GM23338 (cell line): ENCODE data around the gene STARD3. TPM values are rescaled to one million over a fixed set of nuclear protein-coding genes. Genes with fewer than 3 reads are reported as not detected.

Experiments used
- ATAC-seq: fragments of 200-7000 bp; cut with Tn5 transposase; 3 replicates; pipeline ENCODE4 v1.9.1; 2020
- DNase-seq: peaks from one replicate; pipeline ENCODE4 v3.0.0-alpha.2; 2015; ENCODE audit warnings: low spot score
- H2AFZ ChIP-seq: fragments of 200-600 bp; sonication (generic); 2 replicates; pipeline ENCODE4 v1.8.0; 2016; ENCODE audit warnings: antibody characterized with exemption, mild to moderate bottlenecking, moderate library complexity
- H3F3A ChIP-seq: fragments of 200-600 bp; sonication (generic); replicated peaks from 2 replicates; pipeline ENCODE4 v1.8.0; 2017; ENCODE audit warnings: antibody characterized with exemption, mixed run types, low read depth
- H3K27ac ChIP-seq: fragments of 200-600 bp; sonication (generic); 2 replicates; pipeline ENCODE4 v1.6.1; 2016; ENCODE audit warnings: low read depth
- H3K27me3 ChIP-seq: fragments of 200-600 bp; sonication (generic); 2 replicates; pipeline ENCODE4 v1.8.0; 2016; ENCODE audit warnings: mild to moderate bottlenecking, mixed run types, moderate library complexity; ENCODE audit not compliant: insufficient read depth
- H3K36me3 ChIP-seq: fragments of 200-600 bp; sonication (generic); 2 replicates; pipeline ENCODE4 v1.8.0; 2016; ENCODE audit warnings: mild to moderate bottlenecking; ENCODE audit not compliant: insufficient read depth
- H3K4me1 ChIP-seq: fragments of 200-600 bp; sonication (generic); 2 replicates; pipeline ENCODE4 v1.8.0; 2016; ENCODE audit warnings: mild to moderate bottlenecking, moderate library complexity; ENCODE audit not compliant: insufficient read depth
- H3K4me2 ChIP-seq: fragments of 200-600 bp; sonication (generic); 2 replicates; pipeline ENCODE4 v1.7.1; 2017; ENCODE audit warnings: mixed run types
- H3K4me3 ChIP-seq: fragments of 200-600 bp; sonication (generic); 2 replicates; pipeline ENCODE4 v1.6.1; 2016; ENCODE audit warnings: mixed run types
- H3K79me2 ChIP-seq: fragments of 200-600 bp; sonication (generic); replicated peaks from 2 replicates; pipeline ENCODE4 v1.8.0; 2017; ENCODE audit warnings: mild to moderate bottlenecking; ENCODE audit not compliant: insufficient read depth
- H3K9me2 ChIP-seq: fragments of 200-600 bp; sonication (generic); 2 replicates; pipeline ENCODE4 v1.8.0; 2017; ENCODE audit not compliant: insufficient read depth
- H4K20me1 ChIP-seq: fragments of 200-600 bp; sonication (generic); replicated peaks from 2 replicates; pipeline ENCODE4 v1.8.0; 2017; ENCODE audit warnings: mild to moderate bottlenecking; ENCODE audit not compliant: insufficient read depth
- H3K27ac Mint-ChIP-seq: 2 replicates; pipeline ENCODE4 v1.8.0; 2020; ENCODE audit warnings: inconsistent platforms, mild to moderate bottlenecking, moderate library complexity, mixed read lengths
- H3K27me3 Mint-ChIP-seq: 3 replicates; pipeline ENCODE4 v1.8.0; 2022; ENCODE audit warnings: low read depth, mild to moderate bottlenecking, moderate library complexity, mixed read lengths, inconsistent platforms; ENCODE audit not compliant: insufficient read depth, poor library complexity
- H3K36me3 Mint-ChIP-seq: 3 replicates; pipeline ENCODE4 v1.8.0; 2021; ENCODE audit warnings: low read depth, mild to moderate bottlenecking, inconsistent platforms, moderate library complexity, mixed read lengths
- H3K4me1 Mint-ChIP-seq: 3 replicates; pipeline ENCODE4 v1.8.0; 2020; ENCODE audit warnings: mild to moderate bottlenecking, inconsistent platforms, mixed read lengths
- H3K4me3 Mint-ChIP-seq: 3 replicates; pipeline ENCODE4 v1.8.0; 2021; ENCODE audit warnings: moderate library complexity, mild to moderate bottlenecking, inconsistent platforms, mixed read lengths
- H3K9me3 Mint-ChIP-seq: 3 replicates; pipeline ENCODE4 v1.8.0; 2020; ENCODE audit warnings: moderate library complexity, mild to moderate bottlenecking, inconsistent platforms, mixed read lengths
- CREB1 ChIP-seq: fragments of 250-450 bp; sonication (Bioruptor Pico); IDR thresholded peaks from 2 replicates; pipeline ENCODE4 v1.5.0; 2020; ENCODE audit warnings: low read depth, mild to moderate bottlenecking, moderate library complexity
- CTCF ChIP-seq, 2 experiments: fragments of 200-600 bp in 1 of 2; sonication (generic) in 1 of 2; conservative IDR thresholded peaks; 2 replicates each; pipeline versions ENCODE4 v1.5.1 to v1.6.1; 2016 to 2017; ENCODE audit warnings: antibody characterized with exemption in 2 of 2, low read depth in 2 of 2, mild to moderate bottlenecking in 2 of 2, moderate library complexity in 1 of 2
- ETS1 ChIP-seq: IDR thresholded peaks from 2 replicates; pipeline ENCODE4 v1.6.1; 2016; ENCODE audit warnings: antibody characterized with exemption
- EZH2 ChIP-seq: fragments of 200-600 bp; sonication (generic); IDR thresholded peaks from one replicate; pipeline ENCODE4 v1.8.0; 2017; ENCODE audit warnings: antibody characterized with exemption, mild to moderate bottlenecking, low read depth; ENCODE audit not compliant: unreplicated experiment
- EZH2phosphoT487 ChIP-seq: fragments of 200-600 bp; sonication (generic); IDR thresholded peaks from one replicate; pipeline ENCODE4 v1.8.1; 2018; ENCODE audit warnings: antibody characterized with exemption; ENCODE audit not compliant: unreplicated experiment
- NANOG ChIP-seq: IDR thresholded peaks from 2 replicates; pipeline ENCODE4 v1.6.1; 2016; ENCODE audit warnings: antibody characterized with exemption, borderline replicate concordance
- POLR2AphosphoS5 ChIP-seq: IDR thresholded peaks from 2 replicates; pipeline ENCODE4 v1.6.1; 2016; ENCODE audit warnings: antibody characterized with exemption, low read depth
- ZNF114 ChIP-seq: fragments of 250-450 bp; sonication (Bioruptor Pico); IDR thresholded peaks from 2 replicates; pipeline ENCODE4 v1.5.0; 2020; ENCODE audit warnings: mild to moderate bottlenecking, moderate library complexity
- ZNF331 ChIP-seq: fragments of 250-450 bp; sonication (Bioruptor Pico); IDR thresholded peaks from 2 replicates; pipeline ENCODE4 v1.5.0; 2020; ENCODE audit warnings: low read depth, mild to moderate bottlenecking, moderate library complexity
- ZNF462 ChIP-seq: fragments of 250-450 bp; sonication (Bioruptor Pico); IDR thresholded peaks from 2 replicates; pipeline ENCODE4 v1.5.0; 2020; ENCODE audit warnings: mild to moderate bottlenecking, moderate library complexity
- polyA plus RNA-seq: library from polyadenylated mRNA; unstranded; fragments of >200 nt; fragmentation: Nextera tagmentation; extraction: Ambion mirVana; gene quantifications from 2 replicates; pipeline ENCODE4 v1.2.1, GENCODE V29; 2016
- total RNA-seq: library from RNA; depleted of rRNA; stranded (reverse); fragments of >200 nt; shearing (Covaris generic); gene quantifications from 2 replicates; pipeline ENCODE4 v1.2.3, GENCODE V29; 2014

Gene STARD3
- total and polyA plus RNA-seq, 2 experiments from 2014 or later = 26.4 to 53.3 TPM

GRCh38 chr17:39666231-39666600, 29.3 kb downstream of the STARD3 start:
- Histone ChIP-seq H3F3A (peaks cover 3% of the 10 kb centered on the region), H3K4me1 (peaks cover 46% of the 10 kb centered on the region), H3K27me3 (peaks cover 41% of the 10 kb centered on the region), H3K36me3 (no peaks in the 10 kb centered on the region), H3K79me2 (no peaks in the 10 kb centered on the region), H2AFZ (no peak overlapping the region), H3K4me3 (no peak overlapping the region), H3K9me2 (no peaks in the 10 kb centered on the region), H3K27ac (no peak overlapping the region), H4K20me1 (no peaks in the 10 kb centered on the region; the same call in 1 of the 2 replicates), H3K4me2 (peak overlapping the region; percentile 90; the same call in 1 of the 2 replicates)
- Mint-ChIP-seq H3K27ac (no peak overlapping the region), H3K4me3 (no peak overlapping the region), H3K4me1 (peaks cover 47% of the 10 kb centered on the region), H3K9me3 (no peaks in the 10 kb centered on the region; the same call in 2 of the 3 replicates), H3K27me3 (peaks cover 29% of the 10 kb centered on the region), H3K36me3 (peaks cover 5% of the 10 kb centered on the region; the same call in 2 of the 3 replicates)
- TF ChIP-seq CREB1 (CRISPR knock-in tag) (no peak), ETS1 (no peak), EZH2phosphoT487 (no peak), CTCF (conservative IDR thresholded peaks at IDR 0.05; ENCODE audit: low read depth in 2 of 2) (no peak)
- ATAC-seq (no peak), DNase-seq (no peak)

GRCh38 chr17:39666601-39667261, 29.8 kb downstream of the STARD3 start:
- Mint-ChIP-seq H3K27ac (no peak overlapping the region), H3K36me3 (no peaks in the 10 kb centered on the region; the same call in 2 of the 3 replicates), H3K9me3 (no peaks in the 10 kb centered on the region; the same call in 2 of the 3 replicates), H3K27me3 (peaks cover 29% of the 10 kb centered on the region), H3K4me3 (peak overlapping the region; percentile 51; the same call in 2 of the 3 replicates), H3K4me1 (peaks cover 48% of the 10 kb centered on the region)
- ATAC-seq (no peak), DNase-seq (no peak)
- Histone ChIP-seq H3K27ac (no peak overlapping the region), H3K79me2 (no peaks in the 10 kb centered on the region), H3K4me3 (peak overlapping the region; percentile 64), H4K20me1 (no peaks in the 10 kb centered on the region; the same call in 1 of the 2 replicates), H2AFZ (no peak overlapping the region), H3F3A (peaks cover 3% of the 10 kb centered on the region), H3K4me2 (peak overlapping the region; percentile 90), H3K27me3 (peaks cover 41% of the 10 kb centered on the region), H3K9me2 (no peaks in the 10 kb centered on the region), H3K4me1 (peaks cover 46% of the 10 kb centered on the region), H3K36me3 (no peaks in the 10 kb centered on the region)
- TF ChIP-seq ZNF114 (CRISPR knock-in tag) (no peak), NANOG (no peak), EZH2 (no peak), POLR2AphosphoS5 (no peak), ZNF462 (no peak), ZNF331 (no peak)
